GM18907 (cell line): ENCODE measurements around the gene VPS37C.

Experiments used
- ATAC-seq: cut with Tn5 transposase; IDR thresholded peaks from one replicate; pipeline ENCODE4 v1.9.1; 2021; ENCODE audit warnings: mild to moderate bottlenecking, moderate library complexity; ENCODE audit not compliant: unreplicated experiment

VPS37C gene

GRCh38 chr11:61134801-61135257, 26.4 kb downstream of the VPS37C start:
- no peak for ATAC-seq

DNA sequence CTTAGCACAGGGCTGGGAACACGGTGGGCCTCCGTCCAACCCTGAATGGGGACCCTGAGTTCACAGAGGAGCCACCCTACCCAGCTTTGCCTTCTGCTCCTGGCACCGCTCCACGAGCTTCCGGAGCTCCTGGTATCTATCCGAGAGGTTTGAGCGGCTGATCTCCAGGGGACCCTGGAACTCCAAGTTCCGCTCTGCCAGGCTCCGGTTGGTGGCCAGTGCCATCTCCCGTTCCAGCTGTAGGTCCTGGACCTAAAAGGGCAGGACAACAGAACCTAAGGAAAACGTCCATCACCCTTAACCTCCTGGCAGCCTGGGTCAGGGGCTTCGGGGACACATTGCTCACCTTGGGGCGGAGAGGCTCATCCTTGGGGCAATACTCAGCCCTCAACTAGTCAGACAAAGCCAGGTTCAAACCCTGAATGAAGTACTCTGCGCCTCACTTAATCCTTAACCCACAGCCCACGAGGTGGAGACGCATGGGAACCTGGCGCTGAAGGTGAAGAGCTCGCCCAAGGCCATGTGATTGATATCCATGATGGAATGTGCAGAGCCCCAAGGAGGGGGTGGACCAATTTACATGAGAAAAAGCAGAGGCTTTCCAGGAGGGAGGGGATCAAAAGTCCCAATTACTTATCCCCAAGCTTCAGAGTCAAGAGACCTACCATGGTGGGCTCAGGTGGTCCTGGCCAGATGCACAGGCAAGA, 27.1 kb downstream of the VPS37C start:
- no peak for ATAC-seq

GRCh38 chr11:61133145-61133544, 28.1 kb downstream of the VPS37C start:
- ATAC-seq: no peak

DNA sequence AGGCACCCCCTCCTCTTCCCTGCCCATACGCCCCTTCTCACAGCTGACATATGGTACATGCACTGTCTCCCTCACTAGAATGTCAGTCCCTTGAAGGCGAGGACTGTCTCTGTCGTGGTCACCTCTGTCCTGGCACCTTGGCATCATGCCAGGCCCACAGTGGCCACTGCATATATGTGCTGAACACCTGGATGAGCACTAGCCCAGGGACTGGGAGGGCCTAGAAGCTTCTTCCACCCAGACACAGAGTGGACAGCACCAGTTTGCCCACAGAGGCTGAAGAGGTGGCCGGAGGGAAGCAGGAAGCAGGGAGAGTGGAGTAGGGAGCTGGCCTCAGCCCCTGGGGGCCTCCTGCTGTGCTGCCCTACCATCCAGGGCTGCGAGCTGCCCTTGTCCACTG, 28.6 kb downstream of the VPS37C start:
- ATAC-seq: no peak

- no peak for ATAC-seq
These were observed 29.1 kb downstream of the VPS37C start for GRCh38 chr11:61131998-61132555.

- ATAC-seq: no peak
These were observed 29.6 kb downstream of the VPS37C start for GRCh38 chr11:61131586-61131985.

DNA sequence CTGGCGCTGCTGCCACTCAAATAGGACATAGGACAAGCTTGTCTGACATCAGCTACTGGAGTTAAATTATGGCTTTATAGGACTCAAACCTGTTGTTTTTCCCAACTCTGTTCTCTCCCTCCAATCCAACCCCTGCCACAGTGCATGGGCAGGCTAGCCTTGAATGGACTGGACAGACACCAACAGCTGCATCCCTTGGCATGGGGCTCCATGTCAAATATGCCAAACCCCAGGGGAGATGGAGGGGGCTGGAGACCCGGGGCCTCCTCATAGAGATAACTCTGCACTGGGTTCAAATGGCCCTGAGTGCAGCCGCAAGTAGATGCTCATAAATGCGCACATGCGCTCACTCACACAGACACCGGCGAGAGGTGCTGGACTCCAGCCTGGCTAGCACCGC, 30.0 kb downstream of the VPS37C start:
- no peak for ATAC-seq

DNA sequence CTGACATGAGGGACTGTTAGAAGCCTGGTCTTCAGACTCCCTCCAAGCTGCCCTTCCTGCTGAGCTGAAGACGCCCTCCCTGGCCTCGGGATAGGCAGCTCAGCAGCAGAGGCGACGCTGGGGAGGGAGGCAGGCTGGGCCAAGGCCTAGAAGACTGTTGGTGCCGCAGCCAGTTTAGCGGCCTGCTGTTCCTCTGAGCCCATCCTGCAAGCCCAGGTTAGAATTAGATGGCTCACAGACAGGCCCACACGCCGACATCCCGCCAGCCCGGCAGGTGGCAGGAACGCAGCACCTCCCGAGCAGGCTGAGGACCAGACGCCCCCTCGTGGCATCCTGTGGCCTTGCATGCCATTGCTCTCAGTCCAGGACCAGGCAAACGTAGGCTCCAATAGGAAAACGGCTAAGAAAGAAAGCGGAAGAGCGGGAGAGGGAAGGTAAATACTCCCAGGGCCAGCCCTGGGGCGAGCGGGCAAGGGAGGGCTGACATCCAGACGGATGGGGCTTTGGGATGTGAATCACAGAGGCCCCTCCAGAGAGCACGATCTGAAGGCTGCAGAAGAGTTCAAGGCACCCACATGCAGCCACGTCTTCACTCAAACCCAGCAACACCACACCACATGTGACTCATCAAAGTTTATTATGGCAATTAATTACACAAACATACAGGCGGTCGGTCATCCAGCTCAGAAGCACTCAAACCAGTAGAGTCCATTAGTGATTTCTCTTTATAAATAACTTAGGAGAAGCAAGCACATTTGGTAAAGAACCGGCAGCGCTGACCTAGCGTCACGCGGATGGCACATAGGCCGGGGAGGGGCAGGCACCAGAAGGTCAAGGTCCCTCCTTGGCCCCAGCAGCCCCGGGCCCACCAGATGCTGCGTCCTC, 31.3 kb downstream of the VPS37C start:
- ATAC-seq: peak; percentile 78

DNA sequence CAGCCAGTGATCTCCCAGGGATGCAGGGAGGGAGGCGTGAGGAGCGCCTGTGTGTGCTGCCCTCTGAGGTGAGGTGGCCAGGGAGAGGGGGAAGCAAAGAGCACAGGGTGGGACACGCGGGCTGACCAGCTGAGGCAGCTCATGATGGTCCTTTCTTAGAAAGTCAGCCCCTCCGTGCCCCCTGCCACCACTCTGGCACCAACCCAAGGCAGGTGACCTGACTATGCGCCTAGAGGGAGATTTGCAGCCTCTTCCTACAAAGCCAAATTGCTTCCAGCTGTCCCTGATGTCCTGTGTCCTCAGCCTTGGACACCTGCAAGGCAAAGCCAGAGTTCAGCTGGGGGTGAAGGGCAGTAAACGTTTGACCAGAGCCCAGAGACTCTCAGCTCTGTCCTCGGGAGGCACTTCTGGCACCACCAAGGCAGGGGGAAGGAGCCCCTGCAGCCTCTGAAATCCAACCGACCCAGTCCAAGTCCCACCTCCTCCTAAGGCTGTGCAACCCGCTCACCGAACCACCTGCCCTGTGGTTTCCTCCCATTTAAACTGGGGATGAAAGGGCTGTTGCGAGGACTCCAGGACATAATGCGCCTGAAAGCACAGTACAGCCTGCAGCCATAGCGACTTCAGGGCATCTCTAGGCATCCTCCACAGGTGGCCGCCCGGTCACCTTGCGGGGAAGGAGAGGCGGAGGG, 32.1 kb downstream of the VPS37C start:
- peak; percentile 11 for ATAC-seq

- no peak for ATAC-seq
These were observed 33.2 kb downstream of the VPS37C start for GRCh38 chr11:61127991-61128390.

DNA sequence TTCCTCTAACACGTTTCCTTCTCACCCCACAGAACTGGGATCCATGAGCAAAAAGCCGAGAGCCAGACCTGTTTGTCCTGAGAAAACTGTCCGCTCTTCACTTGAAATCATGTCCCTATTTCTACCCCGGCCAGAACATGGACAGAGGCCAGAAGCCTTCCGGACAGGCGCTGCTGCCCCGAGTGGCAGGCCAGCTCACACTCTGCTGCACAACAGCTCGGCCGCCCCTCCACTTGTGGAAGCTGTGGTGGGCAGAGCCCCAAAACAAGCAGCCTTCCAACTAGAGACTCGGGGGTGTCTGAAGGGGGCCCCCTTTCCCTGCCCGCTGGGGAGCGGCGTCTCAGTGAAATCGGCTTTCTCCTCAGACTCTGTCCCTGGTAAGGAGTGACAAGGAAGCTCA, 35.0 kb downstream of the VPS37C start:
- no peak for ATAC-seq

GRCh38 chr11:61125310-61125684, 35.9 kb downstream of the VPS37C start:
- ATAC-seq: no peak

- no peak for ATAC-seq
These were observed 36.5 kb downstream of the VPS37C start for GRCh38 chr11:61124574-61125309.

DNA sequence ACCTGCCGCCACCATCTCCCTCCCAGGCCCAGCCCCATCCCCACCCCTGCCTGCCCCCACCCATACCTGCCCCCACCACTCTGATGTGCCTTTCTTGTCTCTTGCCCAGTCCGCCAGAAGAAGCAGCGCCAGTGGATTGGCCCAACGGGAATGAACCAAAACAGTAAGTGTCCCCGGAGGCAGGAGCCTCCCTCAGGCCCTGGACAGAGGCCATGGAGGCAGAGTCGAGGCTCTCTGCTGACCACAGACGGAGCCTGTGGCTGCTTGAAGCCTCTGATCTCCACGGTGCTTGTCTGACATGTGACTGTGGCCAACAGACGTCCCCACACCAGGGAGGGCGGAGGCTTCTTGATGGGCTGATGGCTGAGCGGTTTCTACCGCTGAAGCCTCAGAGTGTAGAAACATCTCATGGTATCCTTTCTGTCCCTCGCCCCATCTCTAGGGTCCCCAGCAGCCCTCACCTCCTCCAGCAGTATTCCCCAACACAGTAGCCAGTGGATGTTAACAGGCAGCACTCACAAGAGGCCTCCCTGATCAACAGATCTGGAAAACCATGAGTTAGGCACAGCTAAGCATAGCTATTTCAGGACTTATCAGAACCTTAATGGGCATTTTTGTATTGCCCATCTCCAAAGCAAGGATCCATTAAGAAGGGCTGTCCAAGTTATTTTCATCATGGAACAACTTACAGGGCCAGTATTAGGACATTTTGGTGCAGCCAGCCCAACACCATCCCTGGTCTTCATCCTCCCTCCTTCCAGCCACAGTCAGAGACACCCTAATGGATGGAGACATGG, 37.3 kb downstream of the VPS37C start:
- ATAC-seq: no peak

- no peak for ATAC-seq
These were observed 38.5 kb downstream of the VPS37C start for GRCh38 chr11:61122761-61123160.

DNA sequence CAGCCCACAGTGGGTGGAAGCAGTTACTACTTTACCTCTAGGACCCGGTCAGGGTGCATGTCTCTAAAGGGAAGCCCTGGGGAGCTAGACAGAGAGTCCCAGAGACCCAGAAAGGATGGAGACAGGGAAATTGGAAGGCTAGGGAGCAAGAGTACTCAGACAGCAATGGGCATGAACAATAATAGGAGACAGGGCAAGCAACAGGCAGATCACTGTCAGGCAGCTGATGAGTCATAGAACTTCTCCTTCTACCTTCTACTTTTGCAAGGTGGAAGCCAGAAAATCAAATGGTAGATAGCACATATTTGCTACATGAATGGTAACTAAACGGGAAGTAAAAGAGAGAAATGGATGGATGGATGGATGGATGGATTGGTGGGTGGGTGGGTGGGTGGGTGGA, 39.3 kb downstream of the VPS37C start:
- ATAC-seq: no peak

GRCh38 chr11:61121192-61121831, 39.9 kb downstream of the VPS37C start:
- ATAC-seq: no peak

- ATAC-seq: no peak
These were observed 40.5 kb downstream of the VPS37C start for GRCh38 chr11:61120706-61121191.

- ATAC-seq: no peak
These were observed 41.0 kb downstream of the VPS37C start for GRCh38 chr11:61120099-61120705.
